Stimulated activated CD4-positive, alpha-beta T cell treated with anti-CD3 and anti-CD28 coated beads, Interleukin-4, amount 100 ng/mL, for 1 hour (primary cell): Measurements from ENCODE around the gene KMT2E.
"Not testable (repeated sequence)": the region's sequence is repeated elsewhere in the genome, so short reads cannot be mapped to it uniquely, and the experiment has no call there.

Source experiments
- DNase-seq: peaks from one replicate; pipeline ENCODE4 v3.0.0-alpha.2; 2020

The KMT2E gene

DNA sequence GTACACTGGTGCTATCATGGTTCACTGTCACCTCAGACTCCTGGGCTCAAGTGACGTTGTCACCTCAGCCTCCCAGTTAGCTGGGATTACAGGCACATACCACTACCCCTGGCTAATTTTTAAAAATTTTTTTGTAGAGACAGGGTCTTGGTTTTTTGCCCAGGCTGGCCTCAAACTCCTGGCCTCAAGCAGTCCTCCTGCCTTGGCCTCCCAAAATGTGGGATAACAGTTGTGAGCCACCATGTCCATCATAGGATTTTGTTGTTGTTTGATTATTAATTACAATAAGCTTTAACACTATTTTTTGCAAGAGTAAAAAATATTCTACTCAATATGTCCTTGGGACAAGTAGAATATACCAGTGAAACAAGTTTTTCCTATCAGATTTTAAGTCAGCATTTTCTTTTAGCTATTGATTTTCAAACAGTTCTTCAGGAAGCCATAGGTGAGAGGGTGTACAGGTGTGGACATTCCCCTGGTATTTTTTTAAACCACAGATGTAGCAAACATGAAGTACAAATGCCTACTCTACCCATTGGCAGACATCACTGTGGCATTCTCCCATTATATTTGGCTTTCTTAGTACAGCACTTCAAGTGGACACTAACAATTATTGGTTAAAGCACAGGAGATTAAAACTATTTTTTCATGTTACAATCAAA is 18.7 kb downstream of the KMT2E start:
- DNase-seq, result no peak

- no peak for DNase-seq
These were observed 21.3 kb downstream of the KMT2E start for GRCh38 chr7:105035349-105035748.

- DNase-seq, result no peak
These were observed 22.5 kb downstream of the KMT2E start for GRCh38 chr7:105036217-105037168.

DNA sequence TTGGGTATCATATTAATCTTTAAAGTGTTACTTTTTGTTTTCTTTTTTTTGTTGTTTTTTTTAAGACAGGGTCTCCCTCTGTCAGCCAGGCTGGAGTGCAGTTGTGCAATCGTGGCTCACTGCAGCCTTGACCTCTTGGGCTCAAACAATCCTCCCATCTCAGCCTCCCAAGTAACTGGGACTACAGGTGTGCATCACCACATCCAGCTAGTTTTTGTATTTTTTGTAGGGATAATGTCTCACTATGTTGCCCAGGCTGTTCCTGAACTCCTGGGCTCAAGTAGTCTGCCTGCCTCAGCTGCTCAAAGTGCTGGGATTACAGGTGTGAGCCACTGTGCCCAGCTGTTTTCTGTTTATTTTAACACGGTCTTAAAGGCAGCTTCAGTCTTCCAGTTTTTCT is 23.3 kb downstream of the KMT2E start:
- no peak for DNase-seq

GRCh38 chr7:105044449-105045070 is 30.6 kb downstream of the KMT2E start:
- no peak for DNase-seq

DNA sequence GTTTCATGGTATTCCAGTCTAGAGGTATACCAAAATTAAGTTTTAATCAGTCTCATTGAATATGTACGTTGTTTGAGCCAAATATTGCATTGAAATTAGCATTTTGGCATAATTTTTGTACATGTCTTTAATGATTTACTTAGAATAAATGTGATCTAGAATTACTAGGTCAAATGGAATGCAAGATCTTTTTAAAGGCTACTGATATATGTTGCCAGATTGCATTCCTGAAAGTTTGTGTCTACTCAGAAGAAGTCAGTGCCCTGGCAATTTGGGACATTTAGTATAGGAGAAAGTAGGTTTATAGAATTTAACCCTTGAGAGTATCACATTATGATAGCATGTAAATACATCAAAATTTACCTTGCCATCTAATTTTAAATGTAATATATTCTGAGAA is 32.4 kb downstream of the KMT2E start:
- DNase-seq, result no peak

DNA sequence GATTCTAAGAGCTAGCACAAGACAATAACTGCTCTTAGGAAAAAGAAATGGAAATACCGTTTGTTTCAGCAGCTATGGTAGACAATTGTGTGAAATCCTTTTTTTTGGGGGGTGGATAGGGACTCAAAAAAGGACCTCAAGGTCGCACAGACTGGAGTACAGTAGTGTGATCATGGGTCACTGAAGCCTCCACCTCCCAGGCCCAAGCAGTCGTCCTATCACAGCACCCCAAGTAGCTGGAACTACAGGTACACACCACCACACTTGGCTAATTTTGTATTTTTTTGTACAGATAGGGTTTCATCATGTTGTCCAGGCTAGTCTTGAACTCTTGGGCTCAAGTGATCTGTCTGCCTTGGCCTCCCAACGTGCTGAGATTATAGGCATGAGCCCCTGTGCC is 33.9 kb downstream of the KMT2E start:
- no peak for DNase-seq

DNA sequence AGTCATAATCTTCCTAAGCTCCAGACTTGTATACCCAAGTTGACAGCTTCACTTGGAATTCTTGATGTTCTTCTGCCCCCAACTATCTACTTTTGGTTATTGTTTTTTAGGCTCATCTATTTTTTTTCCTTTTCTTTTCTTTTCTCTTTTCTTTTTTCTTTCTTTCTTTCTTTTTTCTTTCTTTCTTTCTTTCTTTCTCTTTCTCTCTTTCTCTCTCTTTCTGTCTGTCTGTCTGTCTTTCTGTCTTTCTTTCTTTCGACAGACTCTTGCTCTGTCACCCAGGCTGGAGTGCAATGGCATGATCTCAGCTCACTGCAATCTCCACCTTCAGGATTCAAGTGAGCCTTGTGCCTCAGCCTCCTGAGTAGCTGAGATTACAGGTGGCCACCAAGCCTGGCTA is 36.5 kb downstream of the KMT2E start:
- no peak for DNase-seq

- DNase-seq, result not testable (repeated sequence)
These were observed 36.9 kb downstream of the KMT2E start for GRCh38 chr7:105050899-105051298.

DNA sequence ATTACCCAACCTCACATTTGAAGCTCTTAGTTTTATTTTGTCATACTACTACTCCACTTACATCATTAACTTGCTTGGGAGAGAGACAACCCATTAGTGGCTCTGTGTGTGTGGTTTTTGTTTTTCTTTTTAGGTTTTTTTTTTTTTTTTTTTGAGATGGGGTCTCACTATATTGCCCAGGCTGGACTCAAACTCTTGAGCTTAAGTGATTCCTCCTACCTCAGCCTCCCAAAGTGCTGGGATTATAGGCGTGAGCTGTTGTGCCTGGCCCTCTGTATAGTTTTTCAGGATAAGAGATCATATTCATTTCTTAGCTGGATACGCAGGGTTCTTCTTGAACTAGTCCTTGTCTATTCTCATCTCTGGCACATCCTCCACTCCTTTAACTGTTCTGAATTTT is 41.1 kb downstream of the KMT2E start:
- DNase-seq, result no peak

DNA sequence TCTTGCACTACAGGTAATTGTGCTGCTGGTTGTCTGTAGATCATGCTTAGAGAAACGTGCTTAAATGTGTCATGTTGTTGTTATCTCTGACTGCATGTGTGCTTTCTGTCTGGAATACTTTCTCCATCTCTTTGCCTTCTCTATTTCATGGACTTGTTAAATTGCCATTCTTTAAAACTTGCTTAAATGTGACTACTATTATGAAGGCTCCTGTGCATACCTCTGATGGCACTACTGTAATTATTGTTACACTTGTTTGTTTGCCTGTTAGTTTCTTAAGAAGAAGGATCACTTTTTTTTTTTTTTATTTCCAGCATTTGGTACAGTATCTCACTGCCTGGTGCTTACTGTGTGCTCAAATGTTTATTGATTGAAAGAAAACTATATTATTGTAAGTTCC is 41.6 kb downstream of the KMT2E start:
- DNase-seq, result no peak

DNA sequence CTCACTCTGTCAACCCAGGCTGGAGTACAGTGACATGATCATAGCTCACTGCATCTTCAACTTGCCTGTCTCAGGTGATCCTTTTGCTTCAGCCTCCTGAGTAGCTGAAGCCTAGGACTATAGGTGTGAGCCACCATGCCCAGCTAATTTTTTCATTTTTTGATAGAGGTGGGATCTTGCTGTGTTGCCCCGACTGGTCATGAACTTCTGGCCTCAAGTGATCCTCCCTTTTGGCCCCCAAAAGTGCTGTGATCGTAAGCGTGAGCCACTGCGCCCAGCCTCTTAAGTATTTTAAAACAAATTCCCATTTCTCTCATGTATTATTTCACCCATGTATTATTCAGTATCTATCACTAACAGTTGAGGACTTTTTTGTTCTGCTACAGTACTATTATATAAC is 43.5 kb downstream of the KMT2E start:
- DNase-seq, result no peak

- DNase-seq, result no peak
These were observed 46.4 kb downstream of the KMT2E start for GRCh38 chr7:105060437-105060836.

- DNase-seq, result no peak
These were observed 46.9 kb downstream of the KMT2E start for GRCh38 chr7:105060923-105061322.

- no peak for DNase-seq
These were observed 51.1 kb downstream of the KMT2E start for GRCh38 chr7:105065104-105065503.

DNA sequence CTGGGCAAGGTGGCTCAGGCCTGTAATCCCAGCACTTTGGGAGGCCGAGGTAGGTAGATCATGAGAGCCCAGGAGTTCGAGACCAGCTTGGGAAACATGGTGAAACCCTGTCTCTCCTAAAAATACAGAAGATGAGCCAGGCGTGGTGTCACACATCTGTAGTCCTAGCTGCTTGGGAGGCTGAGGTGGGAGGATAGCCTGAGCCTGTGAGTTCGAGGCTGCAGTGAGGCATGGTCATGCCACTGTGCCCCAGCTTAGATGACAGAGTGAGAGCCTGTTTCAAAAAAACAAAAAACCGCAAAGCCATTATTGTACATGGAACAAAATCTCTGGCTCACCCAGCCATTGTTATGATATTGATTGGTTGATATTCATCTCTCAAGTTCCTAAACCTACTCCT is 53.7 kb downstream of the KMT2E start:
- no peak for DNase-seq

DNA sequence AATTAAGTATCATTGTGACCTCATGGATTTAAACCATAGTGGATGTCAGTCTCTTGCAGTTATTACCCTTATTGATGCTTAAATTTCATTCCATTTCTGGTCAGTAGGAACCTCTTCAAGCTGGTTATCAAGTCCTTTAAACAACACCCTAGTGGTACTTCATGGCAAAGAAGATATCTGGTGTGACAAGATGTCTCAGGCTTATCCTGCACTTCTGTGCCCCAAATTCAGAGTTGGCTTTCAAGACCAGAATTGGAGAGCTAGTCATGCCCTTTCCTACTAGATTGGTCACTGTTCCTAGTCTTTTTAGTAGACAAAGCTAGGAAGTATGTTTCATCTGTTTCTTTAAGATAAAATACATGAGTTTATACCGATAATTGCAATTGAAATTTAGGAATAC is 54.9 kb downstream of the KMT2E start:
- no peak for DNase-seq

DNA sequence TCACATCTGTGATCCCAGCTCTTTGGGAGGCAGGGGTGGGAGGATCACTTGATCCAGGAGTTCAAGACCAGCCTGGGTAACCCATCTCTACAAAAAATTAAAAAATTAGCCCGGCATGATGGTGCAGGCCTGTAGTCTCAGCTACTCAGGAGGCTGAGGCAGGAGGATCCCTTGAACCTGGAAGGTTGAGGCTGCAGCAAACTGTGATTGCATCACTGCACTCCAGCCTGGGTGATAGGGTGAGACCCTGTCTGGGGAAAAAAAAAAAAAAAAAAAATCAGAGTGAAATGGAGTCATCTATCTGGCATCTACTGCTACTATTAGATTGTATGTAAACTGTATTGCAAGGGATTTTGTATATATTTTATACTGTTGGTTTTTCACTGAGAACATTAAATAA is 59.1 kb downstream of the KMT2E start:
- DNase-seq, result no peak

- no peak for DNase-seq
These were observed 65.3 kb downstream of the KMT2E start for GRCh38 chr7:105079348-105079747.

- DNase-seq, result no peak
These were observed 70.6 kb downstream of the KMT2E start for GRCh38 chr7:105084581-105084980.

GRCh38 chr7:105086850-105087249 is 72.8 kb downstream of the KMT2E start:
- DNase-seq, result no peak

DNA sequence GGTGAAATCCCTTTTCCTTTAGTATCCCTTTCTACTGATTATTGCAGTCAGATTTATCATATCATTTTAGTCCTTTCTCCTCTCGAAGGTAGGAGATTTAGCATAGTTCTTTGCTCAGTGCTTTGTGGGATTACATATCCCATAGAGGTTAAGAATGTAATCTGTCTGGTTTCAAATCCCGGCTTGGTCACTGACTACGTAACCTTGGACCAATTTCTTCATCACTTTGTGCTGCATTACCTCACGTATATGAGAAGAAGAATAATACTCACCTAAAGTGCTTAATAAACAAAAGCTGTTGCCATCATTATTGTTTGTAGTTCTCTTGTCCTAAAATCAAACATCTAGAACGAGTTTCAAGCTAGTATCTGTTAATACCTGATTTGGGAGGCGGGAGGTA is 74.0 kb downstream of the KMT2E start:
- DNase-seq, result no peak

DNA sequence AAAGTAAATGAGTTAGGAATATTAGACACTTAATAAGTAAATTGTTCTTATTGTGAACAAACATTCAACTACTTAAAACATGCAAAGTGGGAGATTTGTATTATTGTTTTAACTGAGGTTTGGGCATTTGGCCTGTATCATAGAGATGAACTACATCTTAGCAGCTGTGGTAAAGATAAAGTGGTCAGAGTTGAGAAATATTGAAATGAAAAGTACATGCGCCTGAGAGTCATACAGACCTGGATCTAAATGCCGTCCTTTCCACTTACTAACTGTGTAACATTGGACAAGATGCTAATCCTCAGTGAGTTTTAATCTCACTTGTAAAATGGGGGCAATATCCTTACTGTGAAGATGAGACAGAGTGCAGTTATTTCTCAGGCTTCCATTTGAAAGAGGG is 74.5 kb downstream of the KMT2E start:
- no peak for DNase-seq

DNA sequence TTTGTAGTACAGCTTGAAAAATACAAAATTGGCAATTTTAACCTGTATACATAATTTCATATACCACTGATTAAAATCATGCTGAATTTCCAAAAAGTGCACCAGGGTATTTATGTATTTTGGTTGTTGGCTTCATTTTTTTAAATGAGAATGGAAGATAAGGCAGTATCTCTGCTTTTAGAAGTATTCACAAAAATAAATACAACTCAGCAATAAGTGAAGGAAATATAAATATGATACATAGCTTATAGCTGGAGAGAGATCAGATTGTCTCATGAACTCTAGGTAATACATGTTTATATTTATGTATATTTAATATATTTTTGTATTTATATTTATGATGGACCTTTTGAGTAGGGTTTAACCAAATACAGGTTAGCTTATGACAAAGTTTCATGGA is 81.0 kb downstream of the KMT2E start:
- DNase-seq, result no peak
